HG03558 (cell line): ENCODE data around the gene PPP1R8.
"Not testable (repeated sequence)": the region's sequence is repeated elsewhere in the genome, so short reads cannot be mapped to it uniquely, and the experiment has no call there.

Experiments used
- ATAC-seq: cut with Tn5 transposase; IDR thresholded peaks from one replicate; pipeline ENCODE4 v1.9.1; 2021; ENCODE audit warnings: moderate number of reproducible peaks; ENCODE audit not compliant: unreplicated experiment; ENCODE audit errors: extremely low read depth

Gene PPP1R8

GRCh38 chr1:27868932-27869718 lies 38.5 kb downstream of the PPP1R8 start:
- no peak for ATAC-seq

GRCh38 chr1:27869719-27870085 lies 39.1 kb downstream of the PPP1R8 start:
- ATAC-seq, result no peak

GRCh38 chr1:27871076-27871475 lies 40.5 kb downstream of the PPP1R8 start:
- ATAC-seq, result not testable (repeated sequence)

GRCh38 chr1:27872059-27872801 lies 41.6 kb downstream of the PPP1R8 start, which contains the start of gene THEMIS2:
Gene THEMIS2 (plus strand): TSS chr1:27872544. CDS start chr1:27872572, 28 bp downstream.
- no peak for ATAC-seq

GRCh38 chr1:27872802-27873551 lies 42.4 kb downstream of the PPP1R8 start:
- no peak for ATAC-seq

GRCh38 chr1:27873671-27874384 lies 43.2 kb downstream of the PPP1R8 start:
- ATAC-seq, result no peak

- ATAC-seq, result no peak
Measured at GRCh38 chr1:27876341-27877114, 45.9 kb downstream of the PPP1R8 start.

- ATAC-seq, result no peak
Measured at GRCh38 chr1:27877115-27877416, 46.5 kb downstream of the PPP1R8 start.

GRCh38 chr1:27878039-27878438 lies 47.5 kb downstream of the PPP1R8 start:
- ATAC-seq, result no peak

GRCh38 chr1:27878787-27879335 lies 48.3 kb downstream of the PPP1R8 start:
- no peak for ATAC-seq

GRCh38 chr1:27879374-27880082 lies 48.9 kb downstream of the PPP1R8 start:
- ATAC-seq, result no peak

- ATAC-seq, result no peak
Measured at GRCh38 chr1:27882543-27882903, 51.9 kb downstream of the PPP1R8 start.

GRCh38 chr1:27883536-27883935 lies 53.0 kb downstream of the PPP1R8 start:
- no peak for ATAC-seq

GRCh38 chr1:27884006-27884954 lies 53.7 kb downstream of the PPP1R8 start:
- peak; percentile 28 for ATAC-seq

- ATAC-seq, result no peak
Measured at GRCh38 chr1:27885114-27885528, 54.5 kb downstream of the PPP1R8 start.

GRCh38 chr1:27885621-27886352 lies 55.2 kb downstream of the PPP1R8 start:
- no peak for ATAC-seq

- ATAC-seq, result no peak
Measured at GRCh38 chr1:27886353-27886679, 55.7 kb downstream of the PPP1R8 start.
